ENCODE measurements around the gene MYH6. TPM values are rescaled to one million over a fixed set of nuclear protein-coding genes. Genes with fewer than 3 reads are reported as not detected.
"Not testable (repeated sequence)": the region's sequence is repeated elsewhere in the genome, so short reads cannot be mapped to it uniquely, and the experiment has no call there.

The MYH6 gene
- total and polyA plus RNA-seq, 2 donors (not counting 1 experiment from before 2014, with no cell fraction given) = not detected

DNA sequence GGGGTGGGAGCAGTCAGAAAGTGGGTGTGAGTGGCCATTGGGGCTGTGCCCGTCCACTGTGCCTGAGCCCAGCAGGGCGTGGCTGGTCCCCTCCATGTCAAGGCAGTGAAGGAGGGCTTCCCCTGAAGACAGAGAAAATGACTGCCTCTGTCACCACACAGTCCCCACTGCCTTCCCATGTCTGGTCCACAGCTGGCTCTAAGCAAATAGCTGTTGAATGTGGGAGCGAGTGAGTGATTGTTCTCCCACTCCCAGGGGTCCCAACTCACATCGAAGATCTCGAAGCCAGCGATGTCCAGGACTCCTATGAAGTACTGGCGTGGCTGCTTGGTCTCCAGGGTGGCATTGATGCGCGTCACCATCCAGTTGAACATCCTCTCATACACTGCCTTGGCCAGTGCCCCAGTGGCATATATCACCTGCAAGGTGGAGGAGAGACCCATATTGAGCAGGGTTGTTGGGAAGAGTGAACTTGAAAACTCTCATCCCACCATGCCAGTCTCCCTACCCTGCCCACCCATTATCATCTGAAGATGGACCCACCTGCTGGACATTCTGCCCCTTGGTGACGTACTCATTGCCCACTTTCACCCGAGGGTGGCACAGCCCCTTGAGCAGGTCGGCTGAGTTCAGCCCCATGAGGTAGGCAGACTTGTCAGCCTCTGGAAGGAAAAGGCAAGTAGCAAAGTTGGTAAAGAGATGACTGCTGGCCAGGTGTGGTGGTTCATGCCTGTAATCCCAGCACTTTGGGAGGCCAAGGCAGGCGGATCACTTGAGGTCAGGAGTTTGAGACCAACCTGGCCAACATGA is 20.8 kb upstream of the MYH6 start:
- no peak overlapping the region for H3K9ac ChIP-seq (ENCODE audit: insufficient read depth, low read length)
- H3K9me3 ChIP-seq (ENCODE audit: control insufficient read depth, insufficient read depth, low read depth, low read length) = no peaks in the 10 kb centered on the region
- no peak overlapping the region for H3K27ac ChIP-seq (ENCODE audit: insufficient read depth, low read length)
- H3K36me3 ChIP-seq (ENCODE audit: control insufficient read depth, insufficient read depth, low read length) = no peaks in the 10 kb centered on the region
- no peak overlapping the region for H3K4me3 ChIP-seq (replicated peaks in 1 of 4; ENCODE audit: control extremely low read depth in 1 of 4, insufficient read depth in 1 of 4, low read depth in 3 of 4, low read length in 4 of 4)
- no peak for DNase-seq (ENCODE audit: low read depth in 2 of 2)
- no peaks in the 10 kb centered on the region for H3K79me2 ChIP-seq (ENCODE audit: control insufficient read depth, insufficient read depth, low read length)
- no peak for TF ChIP-seq EZH2 (IDR thresholded peaks at IDR 0.05; ENCODE audit: low read length, missing control alignments)
- TF ChIP-seq, protein P1, sequence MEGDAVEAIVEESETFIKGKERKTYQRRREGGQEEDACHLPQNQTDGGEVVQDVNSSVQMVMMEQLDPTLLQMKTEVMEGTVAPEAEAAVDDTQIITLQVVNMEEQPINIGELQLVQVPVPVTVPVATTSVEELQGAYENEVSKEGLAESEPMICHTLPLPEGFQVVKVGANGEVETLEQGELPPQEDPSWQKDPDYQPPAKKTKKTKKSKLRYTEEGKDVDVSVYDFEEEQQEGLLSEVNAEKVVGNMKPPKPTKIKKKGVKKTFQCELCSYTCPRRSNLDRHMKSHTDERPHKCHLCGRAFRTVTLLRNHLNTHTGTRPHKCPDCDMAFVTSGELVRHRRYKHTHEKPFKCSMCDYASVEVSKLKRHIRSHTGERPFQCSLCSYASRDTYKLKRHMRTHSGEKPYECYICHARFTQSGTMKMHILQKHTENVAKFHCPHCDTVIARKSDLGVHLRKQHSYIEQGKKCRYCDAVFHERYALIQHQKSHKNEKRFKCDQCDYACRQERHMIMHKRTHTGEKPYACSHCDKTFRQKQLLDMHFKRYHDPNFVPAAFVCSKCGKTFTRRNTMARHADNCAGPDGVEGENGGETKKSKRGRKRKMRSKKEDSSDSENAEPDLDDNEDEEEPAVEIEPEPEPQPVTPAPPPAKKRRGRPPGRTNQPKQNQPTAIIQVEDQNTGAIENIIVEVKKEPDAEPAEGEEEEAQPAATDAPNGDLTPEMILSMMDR (conservative IDR thresholded peaks at IDR 0.05 in 1 of 2, IDR thresholded peaks at IDR 0.05 in 1 of 2; ENCODE audit: low read depth in 1 of 2, low read length in 2 of 2) = no peak
- no peaks in the 10 kb centered on the region for H4K20me1 ChIP-seq (ENCODE audit: control insufficient read depth, extremely low read depth, insufficient read depth, low read length)
- no peak overlapping the region for H3K4me2 ChIP-seq (ENCODE audit: extremely low read depth, insufficient read depth, low read length)
- H3K27me3 ChIP-seq (ENCODE audit: control insufficient read depth, insufficient read depth, low read length) = peaks cover 2% of the 10 kb centered on the region
- no peak overlapping the region for H2AFZ ChIP-seq (ENCODE audit: low read length)
- no peaks in the 10 kb centered on the region for H3K4me1 ChIP-seq (ENCODE audit: control insufficient read depth, extremely low read depth, insufficient read depth, low read length)

GRCh38 chr14:23425798-23426197 is 17.7 kb upstream of the MYH6 start:
- not testable (repeated sequence) for H3K27ac ChIP-seq (ENCODE audit: insufficient read depth, low read length); DNase-seq (ENCODE audit: low read depth in 2 of 2); H3K4me2 ChIP-seq (ENCODE audit: extremely low read depth, insufficient read depth, low read length); H3K4me1 ChIP-seq (ENCODE audit: control insufficient read depth, extremely low read depth, insufficient read depth, low read length); H3K79me2 ChIP-seq (ENCODE audit: control insufficient read depth, insufficient read depth, low read length); H3K4me3 ChIP-seq (replicated peaks in 1 of 4; ENCODE audit: control extremely low read depth in 1 of 4, insufficient read depth in 1 of 4, low read depth in 3 of 4, low read length in 4 of 4); H2AFZ ChIP-seq (ENCODE audit: low read length); H3K9ac ChIP-seq (ENCODE audit: insufficient read depth, low read length); H3K9me3 ChIP-seq (ENCODE audit: control insufficient read depth, insufficient read depth, low read depth, low read length); H4K20me1 ChIP-seq (ENCODE audit: control insufficient read depth, extremely low read depth, insufficient read depth, low read length); H3K36me3 ChIP-seq (ENCODE audit: control insufficient read depth, insufficient read depth, low read length); H3K27me3 ChIP-seq (ENCODE audit: control insufficient read depth, insufficient read depth, low read length)

DNA sequence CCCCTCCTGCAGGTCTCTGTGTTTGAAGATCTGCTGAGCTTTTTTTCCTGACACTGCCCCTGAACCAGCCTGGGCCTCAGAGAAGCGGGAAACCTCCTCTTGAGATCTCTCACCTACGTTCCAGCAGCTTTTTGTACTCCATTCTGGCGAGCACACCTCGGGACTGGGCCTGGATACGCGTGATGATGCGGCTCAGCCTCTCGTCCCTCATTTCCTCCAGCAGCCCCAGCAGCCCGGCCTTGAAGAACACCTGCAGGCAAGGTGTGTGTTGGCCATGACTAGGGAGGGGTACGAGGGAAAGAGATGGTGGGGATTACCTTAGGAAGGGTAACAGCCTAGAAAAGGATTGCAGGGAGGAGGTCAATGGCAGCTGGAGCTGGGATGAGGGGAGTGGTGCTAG is 17.1 kb upstream of the MYH6 start:
- Histone ChIP-seq H3K79me2 (ENCODE audit: control insufficient read depth, insufficient read depth, low read length) (no peaks in the 10 kb centered on the region), H3K36me3 (ENCODE audit: control insufficient read depth, insufficient read depth, low read length) (no peaks in the 10 kb centered on the region), H3K4me2 (ENCODE audit: extremely low read depth, insufficient read depth, low read length) (no peak overlapping the region), H4K20me1 (ENCODE audit: control insufficient read depth, extremely low read depth, insufficient read depth, low read length) (no peaks in the 10 kb centered on the region), H3K27ac (ENCODE audit: insufficient read depth, low read length) (no peak overlapping the region), H3K4me1 (ENCODE audit: control insufficient read depth, extremely low read depth, insufficient read depth, low read length) (no peaks in the 10 kb centered on the region), H3K4me3 (replicated peaks in 1 of 4; ENCODE audit: control extremely low read depth in 1 of 4, insufficient read depth in 1 of 4, low read depth in 3 of 4, low read length in 4 of 4) (no peak overlapping the region), H3K9me3 (ENCODE audit: control insufficient read depth, insufficient read depth, low read depth, low read length) (no peaks in the 10 kb centered on the region), H2AFZ (ENCODE audit: low read length) (no peak overlapping the region), H3K9ac (ENCODE audit: insufficient read depth, low read length) (no peak overlapping the region), H3K27me3 (ENCODE audit: control insufficient read depth, insufficient read depth, low read length) (peaks cover 6% of the 10 kb centered on the region)
- no peak for DNase-seq (ENCODE audit: low read depth in 2 of 2)
- no peak for TF ChIP-seq EZH2 (IDR thresholded peaks at IDR 0.05; ENCODE audit: low read length, missing control alignments)
- TF ChIP-seq, protein P1 (conservative IDR thresholded peaks at IDR 0.05 in 1 of 2, IDR thresholded peaks at IDR 0.05 in 1 of 2; ENCODE audit: low read depth in 1 of 2, low read length in 2 of 2) = no peak
